HK-2 (cell line): ENCODE data around the gene GLRX2.
A peak's percentile ranks its signal among the peaks of the same experiment; 100 is the strongest.
"Not testable (repeated sequence)": the region's sequence is repeated elsewhere in the genome, so short reads cannot be mapped to it uniquely, and the experiment has no call there.

Experiments
- DNase-seq: peaks from one replicate; pipeline ENCODE4 v3.0.0-alpha.2; 2018; ENCODE audit not compliant: unreplicated experiment

The GLRX2 gene, protein sequence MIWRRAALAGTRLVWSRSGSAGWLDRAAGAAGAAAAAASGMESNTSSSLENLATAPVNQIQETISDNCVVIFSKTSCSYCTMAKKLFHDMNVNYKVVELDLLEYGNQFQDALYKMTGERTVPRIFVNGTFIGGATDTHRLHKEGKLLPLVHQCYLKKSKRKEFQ

DNA sequence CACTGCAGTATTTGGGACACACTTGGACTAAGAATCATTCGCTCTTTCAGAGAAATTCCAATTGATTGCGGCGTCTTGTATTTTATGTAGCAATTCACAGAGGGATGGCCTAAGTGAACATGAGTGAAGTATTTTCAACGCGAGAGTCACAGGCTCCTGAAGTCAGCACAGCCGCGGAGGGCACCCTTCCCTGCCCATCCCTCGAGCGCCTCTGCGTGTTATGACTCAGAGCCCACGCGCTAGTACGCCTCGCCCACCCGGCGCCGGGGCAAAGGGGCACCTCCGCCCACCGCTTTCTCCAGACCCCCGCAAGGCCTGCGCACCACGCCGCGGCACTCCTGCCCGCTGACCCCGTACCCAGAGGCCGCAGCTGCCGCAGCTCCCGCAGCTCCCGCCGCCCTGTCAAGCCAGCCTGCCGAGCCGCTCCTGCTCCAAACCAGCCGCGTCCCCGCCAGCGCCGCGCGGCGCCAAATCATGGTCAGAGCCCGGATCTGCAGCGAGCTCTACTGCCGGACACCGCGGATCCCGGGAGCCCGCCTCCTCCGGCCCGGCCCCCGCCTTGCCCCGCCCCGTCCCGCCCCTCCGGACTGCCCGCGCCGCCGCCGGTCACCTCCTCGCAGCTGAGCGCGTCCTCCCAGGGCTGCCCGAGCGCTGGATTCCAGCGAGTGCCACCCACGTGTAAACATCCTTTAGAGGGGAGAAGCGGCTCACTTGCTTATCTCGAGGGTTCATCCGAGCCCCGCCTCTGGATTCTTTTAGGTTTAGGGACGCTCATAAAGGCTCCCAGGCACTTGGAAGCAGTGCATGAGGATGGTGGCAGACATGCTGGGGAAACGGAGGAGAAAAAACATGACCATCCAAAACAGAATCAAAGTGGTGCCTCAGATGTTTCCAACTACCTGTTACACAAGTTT lies at the start of gene GLRX2:
Gene GLRX2, minus strand, starts transcription at position 508 of the 914 bp plus-strand sequence. Its CDS starts 32 bp downstream, at position 476.
- DNase-seq: peak; percentile 93

DNA sequence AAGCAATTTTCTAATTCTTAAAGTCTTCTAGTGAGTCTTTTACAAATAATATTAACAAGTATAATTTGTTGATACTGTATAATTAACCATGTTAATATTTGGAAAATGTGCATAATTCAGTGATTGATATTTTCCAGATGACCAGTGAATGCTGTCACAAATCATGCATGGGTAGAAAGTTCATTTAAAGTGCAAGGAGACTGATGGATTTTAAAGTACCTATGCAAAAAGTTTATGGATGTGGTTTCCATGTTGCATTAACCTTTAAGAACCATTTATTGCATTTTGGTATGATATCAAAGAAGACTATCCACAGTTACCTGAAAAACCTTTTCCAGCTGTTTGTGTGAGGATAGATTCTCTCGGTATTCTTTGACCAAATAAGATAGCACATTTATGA lies 39.8 kb upstream of the GLRX2 start:
- DNase-seq: no peak

GRCh38 chr1:193144361-193144938 lies 39.2 kb upstream of the GLRX2 start:
- no peak for DNase-seq

DNA sequence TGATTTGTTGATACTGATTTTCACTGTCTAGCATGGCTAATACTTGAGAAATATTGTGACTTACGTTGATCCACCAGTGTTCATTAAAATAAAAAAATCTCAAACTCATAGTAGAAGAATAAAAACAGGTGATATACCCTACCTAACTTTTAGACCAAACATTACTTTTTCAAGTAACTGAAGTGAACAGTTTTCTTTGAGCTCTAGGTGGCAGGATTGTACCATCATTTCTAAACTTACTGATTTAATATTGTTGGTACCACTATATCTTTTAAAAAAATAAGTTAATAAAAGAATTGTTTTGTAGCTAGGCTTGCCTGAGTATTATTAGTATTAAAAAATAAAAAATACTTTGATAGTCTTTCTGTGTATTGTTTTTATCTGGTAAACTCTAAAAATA lies 38.1 kb upstream of the GLRX2 start:
- DNase-seq: no peak

DNA sequence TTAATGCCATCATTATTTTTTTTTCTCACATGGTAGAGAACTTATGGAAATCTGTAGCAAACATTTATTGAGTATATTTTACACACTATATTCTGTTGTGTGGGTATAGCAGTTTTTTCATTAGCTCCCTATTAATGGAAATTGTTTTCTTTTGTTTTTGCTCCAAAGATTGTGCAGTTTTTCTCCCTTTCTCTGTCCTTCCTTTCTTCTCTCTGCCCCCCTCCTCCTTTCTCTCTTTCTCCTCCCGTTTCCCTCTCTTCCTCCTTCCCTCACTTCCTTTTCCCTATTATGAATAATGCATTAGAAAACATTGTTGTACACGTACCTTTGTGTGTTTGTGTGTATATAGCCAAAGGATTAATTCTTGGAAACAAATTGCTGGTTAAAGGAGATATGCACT lies 37.2 kb upstream of the GLRX2 start:
- no peak for DNase-seq

- no peak for DNase-seq
These were observed 36.6 kb upstream of the GLRX2 start for GRCh38 chr1:193141804-193142203.

DNA sequence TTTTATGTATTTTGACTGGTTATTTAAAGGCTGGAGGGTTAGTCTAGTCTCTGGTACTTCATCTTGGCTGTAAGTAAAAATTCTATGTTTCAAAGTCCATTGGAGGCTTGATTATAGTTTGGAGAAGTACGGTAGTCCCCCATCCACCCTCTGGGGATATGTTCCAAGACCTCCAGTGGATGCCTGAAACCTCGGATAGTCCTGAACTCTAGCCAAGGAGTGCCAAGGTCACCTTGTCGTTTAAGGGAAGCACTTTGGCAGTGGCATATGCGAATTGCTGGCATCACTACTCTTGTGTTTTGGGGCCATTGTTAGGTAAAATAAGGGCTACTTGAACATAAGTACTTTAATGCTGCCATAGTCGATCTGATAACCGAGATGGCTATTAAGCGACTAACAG lies 35.0 kb upstream of the GLRX2 start:
- no peak for DNase-seq

DNA sequence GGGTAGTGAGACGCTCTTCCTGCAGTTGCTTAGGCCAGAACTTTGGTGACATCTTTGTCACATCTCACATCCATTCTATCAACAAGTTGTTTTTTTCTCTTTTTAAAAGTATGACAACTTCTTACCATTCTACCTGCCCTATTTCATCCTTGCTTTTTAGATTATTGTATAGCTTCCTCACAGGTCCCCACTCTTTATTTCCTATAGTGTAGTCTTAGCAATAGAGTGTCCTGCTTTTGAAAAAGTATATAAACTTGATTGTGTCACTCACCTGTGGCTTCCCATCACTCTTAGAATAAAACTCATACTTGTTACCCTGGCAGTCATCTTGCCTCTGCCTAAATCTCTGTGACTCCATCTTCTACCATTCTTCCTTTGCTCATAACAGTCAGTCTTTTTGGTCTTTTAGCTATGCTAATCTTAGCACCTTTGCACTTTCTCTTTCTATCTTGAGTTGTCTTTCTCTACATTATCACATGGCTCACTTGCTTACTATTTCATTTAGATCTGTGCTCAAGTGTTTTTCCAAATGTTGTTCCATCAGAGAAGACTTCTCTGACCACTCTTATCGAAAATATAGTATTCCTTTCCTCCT lies 26.1 kb upstream of the GLRX2 start:
- DNase-seq: no peak

GRCh38 chr1:193125369-193125768 lies 20.2 kb upstream of the GLRX2 start:
- DNase-seq: no peak

DNA sequence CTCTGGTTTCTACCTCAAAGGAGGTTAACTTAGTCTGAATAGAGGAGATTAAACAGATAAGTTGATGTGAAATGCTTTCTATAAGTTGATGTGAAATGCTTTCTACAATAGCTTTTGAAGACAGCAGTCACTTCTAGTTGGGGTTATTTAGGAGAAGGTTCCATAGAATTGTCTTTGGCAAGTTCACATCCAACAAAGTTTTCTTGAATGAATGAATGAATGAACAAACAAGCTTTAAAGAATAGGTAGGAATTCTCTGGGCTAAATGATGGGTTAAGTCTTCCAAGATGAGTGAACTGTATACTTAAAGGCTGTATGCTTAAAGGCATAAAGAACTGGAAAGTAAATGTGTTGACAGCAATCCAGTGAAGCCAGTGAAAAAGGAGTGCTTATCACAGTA lies 18.5 kb upstream of the GLRX2 start:
- DNase-seq: no peak

DNA sequence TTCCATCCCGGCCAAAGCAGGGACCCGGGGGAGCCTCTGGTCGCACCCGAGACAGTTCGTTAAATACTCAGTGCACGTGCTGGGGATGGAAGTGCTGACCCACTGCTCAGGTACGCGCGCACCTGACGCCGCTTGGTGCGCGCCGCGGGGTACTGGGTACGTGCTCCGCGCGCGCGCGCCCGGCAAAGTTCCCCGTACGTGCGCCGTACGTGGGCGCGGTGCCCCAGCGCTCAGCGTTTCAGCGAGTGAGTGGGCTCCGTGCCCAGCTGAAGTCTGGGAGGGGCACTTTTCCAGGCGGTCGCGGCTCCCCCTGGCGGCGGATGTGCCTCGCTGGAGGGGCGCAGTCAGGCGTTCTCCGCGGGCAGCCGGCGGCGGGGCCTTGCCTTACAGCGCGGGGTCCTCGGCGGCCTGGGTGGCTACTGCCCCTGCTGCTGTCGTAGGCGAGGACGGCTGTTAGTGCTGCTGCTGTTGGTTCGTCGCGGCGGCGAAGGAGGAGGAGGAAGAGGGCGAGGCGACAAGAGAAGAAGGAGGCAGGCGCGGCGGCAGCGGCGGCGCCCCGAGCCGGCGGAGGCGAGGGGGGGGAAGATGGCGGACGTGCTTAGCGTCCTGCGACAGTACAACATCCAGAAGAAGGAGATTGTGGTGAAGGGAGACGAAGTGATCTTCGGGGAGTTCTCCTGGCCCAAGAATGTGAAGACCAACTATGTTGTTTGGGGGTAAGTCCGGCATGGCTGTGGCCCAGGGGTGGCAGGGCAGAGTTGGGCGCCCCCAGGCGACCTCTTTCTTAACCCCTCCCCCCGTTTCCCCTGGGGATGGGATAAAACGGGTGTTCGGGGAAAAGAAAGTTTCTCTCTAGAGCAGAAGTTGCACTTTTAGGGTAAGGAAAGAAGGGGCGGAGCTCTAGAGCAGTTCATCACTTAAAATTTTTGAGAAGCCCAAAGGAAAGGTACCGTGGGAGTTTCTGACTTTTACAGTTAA lies 16.7 kb upstream of the GLRX2 start, which contains the start of gene CDC73:
Gene CDC73, plus strand, starts transcription at position 416 of the 978 bp plus-strand sequence. Its CDS starts 170 bp downstream, at position 586.
- peak; percentile 99 for DNase-seq

DNA sequence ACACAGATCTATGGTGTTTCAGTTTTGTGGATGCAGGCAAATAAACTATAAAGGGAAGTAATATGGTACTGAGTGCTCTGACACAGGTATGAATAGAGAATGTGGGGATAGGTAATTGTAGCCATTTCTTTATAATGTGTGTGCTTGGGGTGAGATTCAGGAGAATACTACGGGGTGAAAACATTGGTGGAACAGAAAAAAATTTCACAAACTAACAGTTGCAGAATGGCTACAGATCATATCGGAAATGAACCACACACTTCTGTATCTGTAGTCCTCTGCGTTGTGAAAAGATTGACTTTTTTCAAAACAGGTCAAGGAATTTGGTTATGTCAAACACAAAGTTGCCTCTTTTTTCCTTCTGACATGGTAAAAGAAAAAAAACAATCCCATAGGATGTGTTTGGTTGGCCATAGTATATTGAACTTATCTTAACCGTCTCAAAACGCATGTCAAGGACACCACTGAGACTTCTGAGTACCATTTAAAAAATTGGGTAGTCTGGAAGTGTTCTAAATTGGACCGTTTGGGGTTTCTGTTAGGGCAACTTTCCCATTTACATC lies 15.5 kb upstream of the GLRX2 start:
- DNase-seq: no peak

GRCh38 chr1:193118803-193119730 lies 13.9 kb upstream of the GLRX2 start:
- no peak for DNase-seq

DNA sequence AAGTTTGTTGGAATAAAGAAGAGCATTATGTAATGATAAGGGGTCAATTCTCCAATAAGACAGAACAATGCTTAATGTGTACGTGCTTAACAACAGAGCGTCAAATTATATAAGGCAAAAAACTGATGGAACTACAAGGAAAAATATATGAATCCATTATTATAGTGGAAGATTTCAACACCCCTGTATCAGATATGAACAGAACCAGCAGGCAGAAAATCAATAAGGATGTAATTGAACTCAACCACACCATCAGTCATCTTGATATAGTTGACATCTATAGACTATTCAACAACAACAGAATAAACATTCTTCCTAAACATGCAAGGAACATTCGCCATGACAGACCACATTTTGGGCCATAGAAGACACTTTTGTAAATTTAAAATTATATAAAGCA lies 13.0 kb upstream of the GLRX2 start:
- DNase-seq: no peak

DNA sequence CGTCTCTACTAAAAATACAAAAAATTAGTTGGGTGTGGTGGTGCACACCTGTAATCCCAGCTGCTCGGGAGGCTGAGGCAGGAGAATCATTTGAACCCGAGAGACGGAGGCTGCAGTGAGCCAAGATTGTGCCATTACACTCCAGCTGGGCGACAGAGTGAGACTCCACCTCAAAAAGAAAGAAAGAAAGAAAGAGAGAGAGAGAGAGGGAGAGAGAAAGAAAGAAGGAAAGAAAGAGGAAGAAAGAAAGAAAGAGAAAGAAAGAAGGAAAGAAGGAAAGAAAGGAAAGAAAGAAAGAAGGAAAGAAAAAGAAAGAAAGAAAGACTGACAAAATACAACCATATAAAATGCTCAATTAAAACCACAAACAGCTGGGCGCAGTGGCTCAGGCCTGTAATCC lies 12.0 kb upstream of the GLRX2 start:
- not testable (repeated sequence) for DNase-seq

DNA sequence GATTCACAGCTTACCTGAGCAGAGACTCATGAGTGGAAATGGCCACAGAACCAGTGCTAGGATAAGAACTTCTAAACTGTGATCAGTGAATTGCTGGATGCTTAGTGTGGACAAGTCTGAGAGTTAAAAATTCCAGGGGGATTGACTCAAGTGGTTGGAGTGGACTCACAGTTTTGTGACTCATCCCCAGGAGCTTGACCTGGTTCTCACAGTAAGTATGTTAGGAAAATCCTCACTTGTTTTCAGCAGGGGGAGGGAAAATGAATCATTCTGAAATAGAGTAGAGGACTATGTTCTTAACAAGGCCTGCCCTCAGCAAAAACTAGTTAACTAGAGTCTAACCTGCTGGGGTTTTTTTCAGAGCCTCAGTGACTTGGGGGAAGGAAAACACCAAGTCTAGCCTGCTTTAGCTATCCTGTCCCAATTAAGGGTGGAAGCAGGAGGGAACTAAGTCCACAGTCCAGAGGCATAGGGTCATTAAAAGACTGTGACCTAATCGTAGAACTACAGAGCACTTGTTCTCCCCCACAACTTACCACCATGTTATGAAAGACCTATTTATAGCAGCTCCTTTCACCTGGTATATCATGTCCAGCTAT lies 10.5 kb upstream of the GLRX2 start:
- DNase-seq: peak; percentile 50

DNA sequence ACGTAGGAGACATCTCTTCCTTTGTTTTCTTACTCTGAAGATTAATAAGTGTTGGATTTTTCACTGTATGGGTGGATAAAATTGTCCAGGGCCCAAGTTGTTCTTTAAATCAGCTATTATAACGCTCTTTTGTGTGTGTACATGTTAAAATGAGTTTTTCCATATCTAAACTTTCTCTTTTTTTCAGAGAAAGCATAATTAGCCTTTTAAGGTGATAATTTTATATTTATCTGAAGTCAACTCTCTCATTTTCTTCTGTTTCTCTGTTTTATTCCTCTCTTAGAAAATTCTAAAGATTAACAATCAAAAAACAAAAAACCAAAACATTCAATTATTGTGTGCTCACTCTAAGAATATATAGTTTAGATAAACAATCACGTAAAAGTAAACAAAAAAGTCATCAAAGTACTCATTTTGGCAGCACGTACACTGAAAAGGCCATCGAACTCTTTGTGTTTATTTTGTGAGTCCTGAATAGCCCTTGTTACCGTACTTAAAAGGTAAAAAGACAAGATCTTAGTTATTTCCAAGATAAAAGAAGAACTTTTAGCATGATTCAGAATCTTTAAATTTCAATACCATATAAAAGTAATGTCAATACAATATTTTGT lies 9.4 kb upstream of the GLRX2 start:
- no peak for DNase-seq

- no peak for DNase-seq
These were observed 8.7 kb upstream of the GLRX2 start for GRCh38 chr1:193113992-193114332.
